ENCODE measurements around the gene ARHGEF28. TPM values are rescaled to one million over a fixed set of nuclear protein-coding genes. Genes with fewer than 3 reads are reported as not detected.

The ARHGEF28 gene
- total and polyA plus RNA-seq, 2 of the 13 experiments (the other 11 are each of a cell fraction or from before 2014, with no cell fraction given): 17.4 to 34.1 TPM

DNA sequence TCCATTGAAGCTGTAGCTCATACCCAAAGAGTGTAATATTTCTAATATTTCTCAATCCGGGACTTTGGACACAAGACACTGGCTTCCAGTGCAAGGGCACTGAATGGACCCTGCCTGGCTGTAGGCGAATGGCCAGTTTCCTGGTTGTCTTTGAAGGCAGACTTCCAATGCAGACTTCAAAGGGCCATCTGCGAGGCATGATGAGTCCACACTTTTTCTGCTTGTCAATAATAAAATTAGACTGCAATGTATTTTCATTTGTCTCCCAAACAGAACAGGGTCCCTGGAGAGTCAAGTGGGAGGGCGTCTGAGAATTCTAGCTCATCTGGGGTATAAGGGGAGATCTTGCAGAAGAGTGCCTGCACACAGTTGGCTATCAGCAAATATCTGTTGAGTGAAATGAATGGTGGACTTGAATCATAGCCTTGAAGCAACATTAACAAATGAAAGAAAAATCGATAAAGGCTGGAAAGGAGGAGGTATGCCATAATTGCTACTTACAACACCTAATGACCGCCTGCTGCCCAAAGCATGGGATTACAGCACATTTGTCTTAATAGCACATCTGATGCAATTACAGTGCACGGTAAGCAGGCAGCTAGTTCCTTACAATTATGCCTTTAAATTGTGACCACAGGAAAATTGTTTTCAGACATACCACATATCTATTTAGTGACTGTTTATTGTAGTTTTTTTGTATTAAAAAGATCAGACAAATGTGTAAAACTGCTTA lies 137.5 kb downstream of the ARHGEF28 start (continued):
- TF ChIP-seq PHF21A (CRISPR knock-in tag; IDR thresholded peaks at IDR 0.05): 0 out of 2 replicates have a peak, but pooled peaks have one; percentile 14
- TF ChIP-seq, protein P1, sequence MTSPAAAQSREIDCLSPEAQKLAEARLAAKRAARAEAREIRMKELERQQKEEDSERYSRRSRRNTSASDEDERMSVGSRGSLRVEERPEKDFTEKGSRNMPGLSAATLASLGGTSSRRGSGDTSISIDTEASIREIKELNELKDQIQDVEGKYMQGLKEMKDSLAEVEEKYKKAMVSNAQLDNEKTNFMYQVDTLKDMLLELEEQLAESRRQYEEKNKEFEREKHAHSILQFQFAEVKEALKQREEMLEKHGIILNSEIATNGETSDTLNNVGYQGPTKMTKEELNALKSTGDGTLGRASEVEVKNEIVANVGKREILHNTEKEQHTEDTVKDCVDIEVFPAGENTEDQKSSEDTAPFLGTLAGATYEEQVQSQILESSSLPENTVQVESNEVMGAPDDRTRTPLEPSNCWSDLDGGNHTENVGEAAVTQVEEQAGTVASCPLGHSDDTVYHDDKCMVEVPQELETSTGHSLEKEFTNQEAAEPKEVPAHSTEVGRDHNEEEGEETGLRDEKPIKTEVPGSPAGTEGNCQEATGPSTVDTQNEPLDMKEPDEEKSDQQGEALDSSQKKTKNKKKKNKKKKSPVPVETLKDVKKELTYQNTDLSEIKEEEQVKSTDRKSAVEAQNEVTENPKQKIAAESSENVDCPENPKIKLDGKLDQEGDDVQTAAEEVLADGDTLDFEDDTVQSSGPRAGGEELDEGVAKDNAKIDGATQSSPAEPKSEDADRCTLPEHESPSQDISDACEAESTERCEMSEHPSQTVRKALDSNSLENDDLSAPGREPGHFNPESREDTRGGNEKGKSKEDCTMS (CRISPR knock-in tag; conservative IDR thresholded peaks at IDR 0.05): no peak
- TF ChIP-seq LCORL (IDR thresholded peaks at IDR 0.05): no peak
- 0 out of 2 replicates have a peak, but pooled peaks have one; percentile 23 for TF ChIP-seq LCORL (CRISPR knock-in tag; IDR thresholded peaks at IDR 0.05)
- peak; percentile 94 for TF ChIP-seq ONECUT2 (CRISPR knock-in tag; IDR thresholded peaks at IDR 0.05)
- TF ChIP-seq EED (CRISPR knock-in tag; IDR thresholded peaks at IDR 0.05): no peak
- no peak for TF ChIP-seq AGO2 (optimal IDR thresholded peaks at IDR 0.05; ENCODE audit: low read depth, low read length)
- peak; percentile 69; the same call in 1 of the 2 replicates for TF ChIP-seq SMAD3 (CRISPR knock-in tag; IDR thresholded peaks at IDR 0.05)
- peak; percentile 51; the same call in 1 of the 2 replicates for TF ChIP-seq FOXK1 (CRISPR knock-in tag; IDR thresholded peaks at IDR 0.05; ENCODE audit: borderline replicate concordance, low read depth)
- peak; percentile 15; the same call in 1 of the 2 replicates for TF ChIP-seq SIX1 (CRISPR knock-in tag; IDR thresholded peaks at IDR 0.05; ENCODE audit: borderline replicate concordance)
- TF ChIP-seq ZNF644 (CRISPR knock-in tag; IDR thresholded peaks at IDR 0.05; ENCODE audit: low read depth): peak; percentile 99
- TF ChIP-seq BCL6 (CRISPR knock-in tag; IDR thresholded peaks at IDR 0.05): peak; percentile 65
- TF ChIP-seq, protein P2, sequence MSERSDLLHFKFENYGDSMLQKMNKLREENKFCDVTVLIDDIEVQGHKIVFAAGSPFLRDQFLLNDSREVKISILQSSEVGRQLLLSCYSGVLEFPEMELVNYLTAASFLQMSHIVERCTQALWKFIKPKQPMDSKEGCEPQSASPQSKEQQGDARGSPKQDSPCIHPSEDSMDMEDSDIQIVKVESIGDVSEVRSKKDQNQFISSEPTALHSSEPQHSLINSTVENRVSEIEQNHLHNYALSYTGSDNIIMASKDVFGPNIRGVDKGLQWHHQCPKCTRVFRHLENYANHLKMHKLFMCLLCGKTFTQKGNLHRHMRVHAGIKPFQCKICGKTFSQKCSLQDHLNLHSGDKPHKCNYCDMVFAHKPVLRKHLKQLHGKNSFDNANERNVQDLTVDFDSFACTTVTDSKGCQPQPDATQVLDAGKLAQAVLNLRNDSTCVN (CRISPR knock-in tag; IDR thresholded peaks at IDR 0.05; ENCODE audit: borderline replicate concordance): 0 out of 2 replicates have a peak, but pooled peaks have one; percentile 28
- TF ChIP-seq TCF7 (IDR thresholded peaks at IDR 0.05; ENCODE audit: low read depth): peak; percentile 92
- TF ChIP-seq SIN3A (IDR thresholded peaks at IDR 0.05; ENCODE audit: borderline replicate concordance, low read depth, low read length): no peak
- no peak for TF ChIP-seq RNF2 (conservative IDR thresholded peaks at IDR 0.05; ENCODE audit: low read depth)
- 0 out of 2 replicates have a peak, but pooled peaks have one; percentile 37 for TF ChIP-seq NFKBIZ (CRISPR knock-in tag; IDR thresholded peaks at IDR 0.05)
- peak; percentile 85; the same call in 1 of the 2 replicates for TF ChIP-seq NCOR1 (IDR thresholded peaks at IDR 0.05; ENCODE audit: borderline replicate concordance, low read length)
- TF ChIP-seq MXI1 (IDR thresholded peaks at IDR 0.05; ENCODE audit: borderline replicate concordance, low read depth, low read length): 0 out of 3 replicates have a peak, but pooled peaks have one; percentile 21
- TF ChIP-seq ZNF264 (CRISPR knock-in tag; IDR thresholded peaks at IDR 0.05): peak; percentile 50; the same call in 1 of the 2 replicates
- TF ChIP-seq, protein P3, sequence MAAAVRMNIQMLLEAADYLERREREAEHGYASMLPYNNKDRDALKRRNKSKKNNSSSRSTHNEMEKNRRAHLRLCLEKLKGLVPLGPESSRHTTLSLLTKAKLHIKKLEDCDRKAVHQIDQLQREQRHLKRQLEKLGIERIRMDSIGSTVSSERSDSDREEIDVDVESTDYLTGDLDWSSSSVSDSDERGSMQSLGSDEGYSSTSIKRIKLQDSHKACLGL (CRISPR knock-in tag; IDR thresholded peaks at IDR 0.05): no peak
- no peak for TF ChIP-seq ZNF441 (CRISPR knock-in tag; IDR thresholded peaks at IDR 0.05; ENCODE audit: borderline replicate concordance)
- peak; percentile 53 for TF ChIP-seq TEAD3 (CRISPR knock-in tag; optimal IDR thresholded peaks at IDR 0.05; ENCODE audit: borderline replicate concordance)
- TF ChIP-seq, protein P4, sequence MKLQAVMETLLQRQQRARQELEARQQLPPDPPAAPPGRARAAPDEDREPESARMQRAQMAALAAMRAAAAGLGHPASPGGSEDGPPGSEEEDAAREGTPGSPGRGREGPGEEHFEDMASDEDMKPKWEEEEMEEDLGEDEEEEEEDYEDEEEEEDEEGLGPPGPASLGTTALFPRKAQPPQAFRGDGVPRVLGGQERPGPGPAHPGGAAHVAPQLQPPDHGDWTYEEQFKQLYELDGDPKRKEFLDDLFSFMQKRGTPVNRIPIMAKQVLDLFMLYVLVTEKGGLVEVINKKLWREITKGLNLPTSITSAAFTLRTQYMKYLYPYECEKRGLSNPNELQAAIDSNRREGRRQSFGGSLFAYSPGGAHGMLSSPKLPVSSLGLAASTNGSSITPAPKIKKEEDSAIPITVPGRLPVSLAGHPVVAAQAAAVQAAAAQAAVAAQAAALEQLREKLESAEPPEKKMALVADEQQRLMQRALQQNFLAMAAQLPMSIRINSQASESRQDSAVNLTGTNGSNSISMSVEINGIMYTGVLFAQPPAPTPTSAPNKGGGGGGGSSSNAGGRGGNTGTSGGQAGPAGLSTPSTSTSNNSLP (IDR thresholded peaks at IDR 0.05; ENCODE audit: low read depth, low read length): peak; percentile 68; the same call in 1 of the 2 replicates
- TF ChIP-seq FOXA1 (IDR thresholded peaks at IDR 0.05): no peak
- TF ChIP-seq FOXA1 (CRISPR knock-in tag; IDR thresholded peaks at IDR 0.05): peak; percentile 32; the same call in 1 of the 2 replicates
